MM.1S (cell line): ENCODE data around the gene VAPB.

Source experiments
- EZH2 ChIP-seq: fragments of 300-600 bp; sonication (generic); optimal IDR thresholded peaks from 2 replicates; pipeline ENCODE3; 2017; ENCODE audit warnings: low read depth, mild to moderate bottlenecking, antibody characterized with exemption, low read length, mixed read lengths
- EZH2phosphoT487 ChIP-seq: fragments of 300-600 bp; sonication (generic); IDR thresholded peaks from 2 replicates; pipeline ENCODE4 v1.6.1; 2018; ENCODE audit warnings: antibody characterized with exemption, low read length

DNA sequence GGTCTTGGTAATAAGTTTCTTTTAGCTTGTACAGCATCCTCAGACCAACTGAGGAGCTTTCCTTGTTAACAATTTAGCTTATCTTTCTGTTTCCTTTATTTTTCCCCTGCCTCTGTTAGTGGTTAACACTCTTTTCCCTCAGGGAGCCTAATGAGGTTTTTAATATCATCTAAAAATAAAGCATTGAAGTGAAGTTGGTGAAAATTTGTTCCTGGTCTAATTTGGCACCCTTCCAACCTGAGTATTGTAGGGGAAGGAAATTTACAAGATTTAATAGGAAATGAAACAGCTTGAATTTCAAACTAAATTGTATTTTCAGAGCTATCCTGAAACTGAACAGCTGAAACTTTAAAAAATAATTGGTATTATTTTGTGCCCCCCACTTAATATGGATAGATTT, 28.1 kb upstream of the VAPB start:
- TF ChIP-seq EZH2phosphoT487 (no peak), EZH2 (no peak)
